ENCODE data around the gene RAPGEF1.
"Not testable (repeated sequence)": the region's sequence is repeated elsewhere in the genome, so short reads cannot be mapped to it uniquely, and the experiment has no call there.

RAPGEF1 gene, protein sequence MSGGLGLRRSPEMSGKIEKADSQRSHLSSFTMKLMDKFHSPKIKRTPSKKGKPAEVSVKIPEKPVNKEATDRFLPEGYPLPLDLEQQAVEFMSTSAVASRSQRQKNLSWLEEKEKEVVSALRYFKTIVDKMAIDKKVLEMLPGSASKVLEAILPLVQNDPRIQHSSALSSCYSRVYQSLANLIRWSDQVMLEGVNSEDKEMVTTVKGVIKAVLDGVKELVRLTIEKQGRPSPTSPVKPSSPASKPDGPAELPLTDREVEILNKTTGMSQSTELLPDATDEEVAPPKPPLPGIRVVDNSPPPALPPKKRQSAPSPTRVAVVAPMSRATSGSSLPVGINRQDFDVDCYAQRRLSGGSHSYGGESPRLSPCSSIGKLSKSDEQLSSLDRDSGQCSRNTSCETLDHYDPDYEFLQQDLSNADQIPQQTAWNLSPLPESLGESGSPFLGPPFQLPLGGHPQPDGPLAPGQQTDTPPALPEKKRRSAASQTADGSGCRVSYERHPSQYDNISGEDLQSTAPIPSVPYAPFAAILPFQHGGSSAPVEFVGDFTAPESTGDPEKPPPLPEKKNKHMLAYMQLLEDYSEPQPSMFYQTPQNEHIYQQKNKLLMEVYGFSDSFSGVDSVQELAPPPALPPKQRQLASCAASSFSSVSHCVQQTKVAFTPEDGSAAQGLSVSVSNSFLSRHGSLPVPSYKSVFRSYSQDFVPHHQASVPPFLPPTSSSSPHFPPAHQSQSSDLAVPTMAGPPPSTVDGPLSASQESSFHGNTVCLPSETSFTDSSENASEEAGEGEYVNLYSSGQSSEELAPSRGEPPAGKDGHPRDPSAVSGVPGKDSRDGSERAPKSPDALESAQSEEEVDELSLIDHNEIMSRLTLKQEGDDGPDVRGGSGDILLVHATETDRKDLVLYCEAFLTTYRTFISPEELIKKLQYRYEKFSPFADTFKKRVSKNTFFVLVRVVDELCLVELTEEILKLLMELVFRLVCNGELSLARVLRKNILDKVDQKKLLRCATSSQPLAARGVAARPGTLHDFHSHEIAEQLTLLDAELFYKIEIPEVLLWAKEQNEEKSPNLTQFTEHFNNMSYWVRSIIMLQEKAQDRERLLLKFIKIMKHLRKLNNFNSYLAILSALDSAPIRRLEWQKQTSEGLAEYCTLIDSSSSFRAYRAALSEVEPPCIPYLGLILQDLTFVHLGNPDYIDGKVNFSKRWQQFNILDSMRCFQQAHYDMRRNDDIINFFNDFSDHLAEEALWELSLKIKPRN (N-terminal part only)

DNA sequence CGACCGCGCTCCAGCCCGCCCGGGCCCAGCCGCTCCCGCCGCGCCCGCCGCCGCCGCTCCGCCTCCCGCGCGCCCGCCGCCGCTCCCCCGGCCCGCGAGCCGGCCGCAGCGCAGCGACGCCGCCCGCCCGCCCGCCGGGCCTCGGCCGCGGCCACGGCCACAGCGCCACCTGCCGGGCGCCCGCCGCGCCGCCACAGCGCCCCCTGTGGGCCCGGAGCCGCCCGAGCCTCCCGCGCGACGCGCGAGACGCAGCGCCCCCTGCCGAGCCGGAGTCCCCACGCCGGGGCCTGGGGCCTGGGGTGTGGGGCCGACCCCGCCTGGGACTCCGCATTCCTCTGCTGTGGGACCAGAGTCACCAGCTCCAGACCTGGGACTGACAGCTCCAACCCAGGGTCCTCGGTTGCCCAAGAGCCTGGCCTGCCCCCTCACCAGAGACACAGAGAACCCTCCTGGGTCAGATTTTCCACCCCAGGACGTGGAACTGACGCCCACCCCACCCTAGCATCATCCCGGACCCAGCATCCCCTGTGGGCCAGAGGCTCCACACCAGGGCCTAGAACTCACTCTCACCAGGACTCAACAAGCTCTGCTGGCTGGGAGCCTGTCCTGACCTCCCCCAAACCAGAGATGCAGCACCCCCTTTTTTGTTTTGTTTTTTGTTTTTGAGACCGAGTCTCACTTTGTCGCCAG, at the start of gene RAPGEF1:
RAPGEF1 (minus strand) TSS at position 118 of the 690 bp plus-strand sequence. CDS start 246 bp downstream, outside the sequence.
- peak; percentile 49 for DNase-seq

DNA sequence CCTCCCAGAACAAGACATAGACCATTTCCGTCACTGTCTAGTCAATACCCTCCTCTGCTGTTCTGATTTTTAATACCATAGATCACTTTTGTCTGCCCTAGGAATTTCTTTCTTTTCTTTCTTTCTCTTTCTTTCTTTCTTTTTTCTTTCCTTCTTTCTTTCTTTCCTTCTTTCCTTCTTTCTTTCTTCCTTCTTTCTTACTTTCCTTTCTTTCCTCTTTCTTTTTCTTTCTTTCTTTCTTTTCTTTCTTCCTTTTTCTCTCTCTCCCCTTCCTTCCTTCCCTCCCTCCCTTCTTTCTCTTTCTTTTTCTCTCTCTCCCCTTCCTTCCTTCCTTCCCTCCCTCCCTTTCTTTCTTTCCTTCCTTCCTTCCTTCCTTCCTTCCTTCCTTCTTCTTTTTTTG, 49.0 kb upstream of the RAPGEF1 start:
- no peak for DNase-seq

DNA sequence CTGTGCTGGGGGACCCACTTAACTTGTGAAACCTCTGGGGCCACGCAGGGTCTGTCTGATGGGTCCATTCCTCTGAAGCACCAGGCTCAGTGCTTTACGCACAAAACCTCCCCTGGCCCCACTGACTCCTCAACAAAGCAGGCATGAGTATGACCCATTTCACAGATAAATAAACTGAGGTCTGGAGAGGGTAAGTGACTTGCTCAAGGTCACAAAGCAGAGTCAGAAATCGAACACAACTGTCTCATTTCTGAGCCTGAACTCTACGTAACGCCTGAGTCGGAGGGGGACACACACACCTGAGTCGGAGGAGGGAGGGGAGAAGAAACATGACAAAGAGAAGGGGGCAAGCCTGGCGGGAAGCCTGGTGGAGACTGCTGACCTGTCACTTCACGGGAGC, 48.0 kb upstream of the RAPGEF1 start:
- DNase-seq = no peak

DNA sequence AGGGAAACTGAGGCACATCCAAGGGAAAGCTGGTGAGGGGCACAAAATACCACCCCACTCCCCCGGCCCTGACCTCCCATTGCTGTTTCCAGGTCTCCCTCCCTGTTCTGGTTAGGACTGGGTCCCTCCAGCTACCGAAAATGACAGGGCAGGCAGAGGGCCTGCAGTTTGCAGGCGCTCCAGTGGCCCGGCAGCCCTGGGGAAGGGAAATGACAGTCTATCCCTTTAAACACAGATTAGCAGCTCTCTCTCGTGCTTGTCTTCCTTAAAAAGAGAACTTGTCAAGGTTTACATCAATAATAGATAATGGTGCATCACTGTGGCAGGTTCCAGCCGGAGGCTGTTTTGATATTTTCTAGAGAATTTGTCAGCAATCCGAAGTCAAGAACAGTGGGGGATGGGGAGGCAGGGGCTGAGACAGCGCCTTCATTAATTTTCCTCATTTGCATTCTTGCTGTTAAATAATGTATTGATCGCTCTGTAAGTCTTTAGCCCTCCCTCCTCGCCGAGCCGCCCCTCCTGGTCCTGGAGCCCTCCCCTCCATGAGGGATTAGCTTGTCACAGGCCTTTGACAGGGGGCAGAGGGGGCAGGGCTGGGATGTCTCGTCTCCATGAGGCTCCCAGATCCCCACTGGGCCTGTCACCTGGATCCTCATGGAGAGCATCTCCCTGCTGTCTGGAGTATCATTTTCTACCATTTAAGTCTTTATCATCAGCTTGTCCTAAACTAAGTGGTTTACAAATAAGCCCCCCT, 45.0 kb upstream of the RAPGEF1 start:
- no peak for DNase-seq

DNA sequence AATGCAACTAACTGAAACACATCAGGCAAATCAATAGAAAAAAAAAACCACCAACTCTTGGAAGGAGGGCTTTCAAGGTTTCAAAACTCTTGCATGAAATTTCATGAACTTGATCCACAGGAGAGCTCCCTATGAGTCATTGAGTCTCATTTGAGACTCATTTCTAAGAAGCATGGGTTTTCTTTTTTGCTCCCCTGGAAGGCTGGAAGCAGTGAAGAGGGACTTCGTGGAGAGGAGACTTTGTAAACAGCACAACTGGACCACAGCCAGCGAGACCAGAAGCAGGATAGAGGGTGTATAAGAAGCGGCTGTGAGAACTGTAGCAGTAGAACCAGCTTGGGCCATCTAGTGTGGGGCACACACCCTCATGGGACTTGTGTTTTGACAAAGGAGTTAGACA, 41.2 kb upstream of the RAPGEF1 start:
- no peak for DNase-seq

DNA sequence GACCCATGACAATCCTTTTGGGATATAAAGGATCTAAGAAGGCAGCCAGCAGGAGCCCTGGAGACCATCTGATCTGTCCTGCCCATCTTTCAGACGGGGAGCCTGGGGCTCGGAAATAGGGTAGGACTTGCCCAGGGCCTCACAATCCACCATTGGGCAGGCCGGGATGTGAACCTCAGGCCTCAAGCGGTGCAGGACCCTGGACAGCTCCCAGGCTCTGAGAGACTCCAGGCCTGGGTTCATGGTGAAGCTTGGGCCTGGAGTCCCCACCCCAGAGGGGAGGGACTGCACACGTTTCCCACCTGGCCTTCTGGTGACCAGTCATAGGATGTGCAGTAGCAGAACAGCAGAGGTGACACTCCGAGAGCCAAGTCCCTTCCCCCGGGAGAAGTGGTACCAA, 36.6 kb upstream of the RAPGEF1 start:
- no peak for DNase-seq

DNA sequence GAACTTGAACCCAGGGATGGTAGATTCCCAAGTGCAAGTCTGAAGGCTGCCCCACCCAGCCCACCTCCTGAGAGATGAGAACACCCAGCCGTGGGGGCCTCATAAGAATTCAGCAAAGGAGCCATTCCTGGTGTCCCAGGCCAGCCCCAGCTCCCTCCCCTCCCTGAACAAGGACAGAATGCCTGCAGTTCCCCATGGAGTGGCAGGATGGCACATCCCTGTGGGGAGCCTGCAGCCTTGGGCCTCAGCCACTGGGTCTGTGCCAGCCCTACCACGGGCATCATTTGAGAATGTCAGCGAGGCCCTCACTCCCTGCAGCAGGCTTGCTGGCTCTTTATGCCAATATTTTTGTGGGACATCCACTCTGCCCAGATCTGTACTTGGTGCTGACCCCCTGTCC, 36.2 kb upstream of the RAPGEF1 start:
- DNase-seq = no peak

DNA sequence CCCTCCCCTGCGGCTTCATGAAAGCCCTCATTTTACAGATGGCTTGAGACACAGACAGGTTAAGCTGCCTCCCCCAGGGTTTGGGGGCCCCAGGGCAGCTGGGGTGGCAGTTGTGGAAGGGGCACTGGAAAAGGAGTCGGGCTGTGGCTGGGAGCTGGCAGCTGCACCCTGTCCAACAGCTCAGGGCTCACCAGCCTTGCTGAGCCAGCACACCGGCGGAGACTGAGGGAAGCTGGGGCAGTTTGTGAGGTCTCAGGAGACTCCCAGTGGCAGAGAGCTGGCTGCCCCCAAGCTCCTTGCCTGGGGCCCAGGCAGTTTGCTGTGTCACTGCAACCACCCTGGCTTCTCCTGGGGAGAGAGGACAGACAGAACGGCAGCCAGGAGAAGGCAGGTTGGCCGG, 34.8 kb upstream of the RAPGEF1 start:
- DNase-seq = no peak

DNA sequence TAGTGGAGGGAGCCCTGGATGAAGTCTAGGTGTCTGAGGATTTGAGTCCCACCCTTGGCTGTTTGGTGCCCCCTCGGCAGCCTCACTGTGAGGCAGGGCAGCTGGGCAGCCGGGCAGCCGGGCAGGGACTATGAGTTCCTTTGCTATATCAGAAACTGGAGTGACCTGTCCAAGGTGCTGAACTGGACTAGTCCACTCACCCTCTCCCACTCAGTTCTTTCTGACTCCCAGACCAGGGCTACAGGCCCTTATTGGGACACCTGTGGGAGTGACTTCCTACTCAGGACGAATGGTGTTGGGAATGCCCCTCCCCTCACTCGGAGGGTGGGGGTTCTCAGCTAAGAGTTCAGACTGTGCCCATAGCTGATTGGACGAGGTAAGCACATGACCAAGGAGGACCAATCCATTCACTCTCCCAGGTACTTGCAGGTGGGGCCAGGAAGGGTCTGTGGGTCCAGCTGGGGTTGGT, 34.1 kb upstream of the RAPGEF1 start:
- DNase-seq = peak; percentile 6

DNA sequence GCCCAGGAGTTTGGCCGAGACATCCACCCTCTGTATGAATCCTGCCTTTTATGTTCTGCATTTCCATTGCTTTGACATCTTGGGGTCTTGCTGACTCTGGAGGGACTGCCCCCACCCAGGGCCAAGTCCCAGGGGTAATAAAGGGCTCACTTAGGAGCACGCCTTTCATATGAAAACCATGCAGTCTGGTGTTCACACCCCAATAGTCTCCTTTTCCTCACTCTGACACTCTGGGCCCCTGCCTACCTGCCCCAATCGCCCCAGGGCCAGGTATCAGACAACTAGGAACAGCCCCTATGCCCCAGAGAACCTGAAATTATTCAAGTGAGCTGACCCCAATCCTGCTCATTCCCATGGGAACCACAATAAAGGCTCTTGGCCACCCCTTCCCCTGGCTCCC, 33.1 kb upstream of the RAPGEF1 start:
- DNase-seq = no peak

DNA sequence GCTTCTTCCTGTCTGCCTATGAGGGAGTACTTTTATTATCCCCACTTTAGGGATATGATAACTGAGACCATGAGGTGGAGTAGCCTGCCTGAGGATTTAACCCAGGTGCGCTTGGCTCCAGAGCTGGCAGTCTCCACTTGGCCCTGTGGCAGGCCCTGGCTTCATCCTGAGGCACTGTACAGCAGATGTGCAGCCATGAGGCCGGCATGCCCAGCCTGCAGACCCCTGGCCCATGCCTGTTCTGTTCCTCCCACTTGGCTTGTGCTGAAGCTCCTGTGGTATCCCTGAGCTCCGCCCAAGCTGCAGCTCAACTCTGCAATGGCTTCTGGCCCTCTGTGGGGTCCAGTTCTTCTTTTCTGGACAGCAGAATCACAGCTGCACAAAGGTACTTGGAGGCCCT, 31.8 kb upstream of the RAPGEF1 start:
- no peak for DNase-seq

DNA sequence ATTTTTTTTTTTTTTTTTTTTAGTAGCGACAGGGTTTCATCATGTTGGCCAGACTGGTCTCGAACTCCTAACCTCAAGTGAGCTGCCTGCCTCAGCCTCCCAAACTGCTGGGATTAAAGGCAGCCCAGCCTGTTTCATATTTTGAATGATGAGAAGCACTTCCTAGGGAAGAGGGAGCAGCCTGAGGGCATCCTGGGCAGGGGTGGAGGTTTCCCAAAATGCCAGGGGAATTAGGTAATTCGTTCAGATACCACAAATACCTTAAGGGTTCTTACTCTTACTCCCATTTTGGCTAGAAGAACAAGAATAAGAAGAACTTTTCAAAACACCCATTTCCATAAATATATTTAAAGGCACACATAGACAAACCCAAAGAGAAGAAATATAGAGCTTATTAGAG, 29.5 kb upstream of the RAPGEF1 start:
- no peak for DNase-seq

DNA sequence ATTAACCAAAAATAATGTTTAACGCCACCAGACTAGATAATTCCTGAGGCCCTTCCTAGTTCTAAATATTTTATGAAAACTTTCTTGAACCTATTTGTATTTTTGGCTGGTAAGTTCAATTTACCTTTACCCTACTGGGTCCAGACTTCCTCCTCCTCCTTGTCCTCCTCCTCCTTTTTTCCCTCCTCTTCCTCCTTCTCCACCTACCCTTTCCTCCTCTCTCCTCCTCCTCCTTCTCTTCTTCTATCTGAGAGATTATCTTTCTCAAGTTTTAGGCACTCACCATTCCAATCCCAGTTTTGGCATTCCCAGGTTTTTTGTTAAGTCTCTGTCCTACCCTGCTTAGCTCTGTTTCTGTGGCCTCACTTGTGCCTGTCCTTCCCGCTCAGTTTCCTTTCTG, 24.7 kb upstream of the RAPGEF1 start:
- no peak for DNase-seq

DNA sequence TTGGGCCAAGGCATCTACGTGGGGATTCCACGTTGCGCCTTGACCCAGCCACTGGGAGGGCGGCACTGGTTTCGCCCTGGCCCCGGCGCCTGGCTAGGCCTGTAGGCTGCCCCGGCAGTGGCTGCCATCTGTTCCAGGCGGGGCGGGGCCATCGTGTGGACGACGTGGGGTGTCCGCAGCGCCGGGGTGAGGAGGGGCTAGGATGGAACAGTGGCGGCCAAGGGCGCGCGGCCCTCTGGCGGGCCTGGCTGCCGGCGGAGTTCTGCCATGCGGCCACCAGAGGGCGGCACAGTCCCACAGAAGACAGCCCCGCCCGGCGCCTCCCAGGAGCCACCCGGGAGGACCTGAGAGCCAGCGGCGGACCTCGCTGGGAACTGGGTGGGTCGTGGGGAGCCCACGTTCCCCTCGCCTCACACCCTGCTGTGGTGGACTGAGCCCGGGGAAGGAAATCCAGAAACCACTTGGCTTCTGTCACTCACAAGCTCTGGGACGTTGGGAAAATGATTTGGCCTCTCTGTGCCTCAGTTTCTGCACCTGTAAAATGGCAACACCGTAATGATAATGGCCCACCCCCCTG, 22.6 kb upstream of the RAPGEF1 start:
- peak; percentile 85 for DNase-seq

DNA sequence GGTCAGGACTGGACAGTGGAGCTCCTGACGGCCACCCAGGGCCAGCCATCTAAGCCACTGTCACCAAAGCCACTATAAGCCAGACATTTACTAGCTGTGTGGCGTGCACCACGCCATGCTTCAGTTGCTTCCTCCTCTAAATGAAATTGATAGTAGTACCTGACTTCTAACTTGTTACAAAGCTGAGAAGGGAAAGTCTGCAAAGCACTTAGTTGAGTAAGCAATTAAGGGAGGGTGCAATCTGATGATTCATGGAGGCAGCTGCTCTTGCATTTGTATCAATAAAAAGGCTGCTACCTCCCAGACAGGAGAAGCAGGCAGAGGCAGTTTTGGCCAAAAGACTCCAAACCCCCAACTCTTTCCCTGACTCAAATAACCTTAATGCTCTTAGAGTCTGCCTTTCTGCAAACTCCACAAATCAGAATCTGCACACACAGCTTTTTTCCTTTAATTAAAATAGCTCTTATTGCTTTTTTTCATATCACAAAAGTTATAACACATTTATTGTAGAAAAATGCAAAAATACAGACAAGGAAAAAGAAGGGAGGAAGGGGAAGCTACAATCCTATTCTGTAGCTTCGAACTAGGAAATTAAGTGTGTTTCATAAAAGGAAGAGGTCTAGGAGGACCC, 19.3 kb upstream of the RAPGEF1 start:
- peak; percentile 72 for DNase-seq

DNA sequence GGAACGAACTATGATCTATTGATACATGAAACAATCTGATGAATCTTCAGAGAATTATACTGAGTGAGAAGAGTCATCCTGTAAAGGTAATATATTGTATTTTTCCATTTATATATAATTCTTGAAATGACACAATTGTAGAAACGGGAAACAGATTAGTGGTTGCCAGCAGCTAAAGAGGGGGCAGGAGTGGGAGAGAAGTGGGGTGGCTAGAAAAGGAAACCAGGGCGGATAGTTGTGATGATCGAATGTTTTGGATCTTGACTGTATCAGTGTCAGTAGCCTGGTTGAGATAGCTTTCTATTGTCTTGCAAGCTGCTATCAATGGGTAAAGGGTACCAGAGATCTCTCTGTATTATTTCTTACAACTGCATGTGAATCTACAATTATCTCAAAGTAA, 17.7 kb upstream of the RAPGEF1 start:
- no peak for DNase-seq

DNA sequence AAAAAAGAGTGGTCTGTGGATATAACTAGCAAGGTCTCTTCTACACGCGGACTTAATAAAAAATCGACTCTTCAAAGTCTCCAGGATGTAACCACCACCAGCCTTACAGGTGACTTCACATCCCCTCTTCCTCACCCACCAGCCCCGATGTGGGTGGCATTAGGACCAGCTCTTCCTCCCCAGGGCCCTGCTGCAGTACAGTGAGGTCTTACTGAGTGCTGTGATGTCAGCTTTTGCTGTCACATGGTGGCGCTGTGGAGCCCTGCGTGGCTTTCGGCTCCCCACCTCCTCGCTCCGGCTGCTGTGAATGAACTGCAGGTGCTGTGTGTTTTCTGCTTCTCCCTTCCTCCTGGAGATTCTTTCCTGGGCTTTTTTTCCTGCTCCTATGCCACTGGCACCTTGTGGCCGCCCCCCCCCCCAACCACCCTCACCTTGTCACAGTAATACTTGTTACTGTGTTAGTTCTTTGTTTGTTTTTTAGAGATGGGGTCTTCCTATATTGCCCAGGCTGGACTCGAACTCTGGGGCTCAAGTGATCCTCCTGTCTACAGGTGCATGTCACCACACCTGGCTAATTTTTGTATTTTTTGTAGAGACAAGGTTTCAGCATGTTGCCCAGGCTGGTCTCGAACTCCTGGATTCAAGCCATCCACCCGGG, 15.8 kb upstream of the RAPGEF1 start:
- DNase-seq = peak; percentile 87

DNA sequence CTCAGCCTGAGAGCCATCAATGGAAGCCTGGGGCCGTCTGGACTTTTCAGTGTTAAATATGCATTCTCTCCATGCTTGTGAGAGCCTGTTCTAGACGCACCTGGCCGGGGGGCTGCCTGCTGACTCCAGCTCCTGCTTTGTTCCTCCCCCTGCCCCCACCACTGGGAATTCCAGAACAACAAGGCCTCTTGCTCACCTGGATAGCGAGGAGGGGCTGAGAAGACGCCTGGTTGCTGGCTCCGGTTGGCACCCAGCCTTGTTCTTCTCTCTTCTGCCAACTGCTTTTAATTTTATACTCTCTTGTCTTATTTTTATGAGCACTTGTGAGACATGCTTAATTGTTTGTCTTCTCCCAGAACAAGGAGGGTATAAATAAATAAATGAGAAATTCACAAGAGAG, 15.0 kb upstream of the RAPGEF1 start:
- DNase-seq = no peak

DNA sequence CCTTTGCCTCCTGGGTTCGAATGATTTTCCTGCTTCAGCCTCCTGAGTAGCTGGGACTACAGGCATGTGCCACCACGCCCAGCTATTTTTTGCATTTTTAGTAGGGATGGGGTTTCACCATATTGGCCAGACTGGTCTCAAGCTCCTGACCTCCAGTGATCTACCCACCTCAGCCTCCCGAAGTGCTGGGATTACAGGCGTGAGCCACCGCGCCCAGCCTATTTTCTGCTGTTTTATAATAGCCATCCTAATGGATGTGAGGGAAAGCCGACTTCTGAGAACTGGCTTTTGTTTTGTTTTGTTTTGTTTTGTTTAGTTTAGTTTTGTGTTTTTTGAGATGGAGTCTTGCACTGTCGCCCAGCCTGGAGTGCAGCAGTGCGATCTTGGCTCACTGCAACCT, 13.9 kb upstream of the RAPGEF1 start:
- not testable (repeated sequence) for DNase-seq

DNA sequence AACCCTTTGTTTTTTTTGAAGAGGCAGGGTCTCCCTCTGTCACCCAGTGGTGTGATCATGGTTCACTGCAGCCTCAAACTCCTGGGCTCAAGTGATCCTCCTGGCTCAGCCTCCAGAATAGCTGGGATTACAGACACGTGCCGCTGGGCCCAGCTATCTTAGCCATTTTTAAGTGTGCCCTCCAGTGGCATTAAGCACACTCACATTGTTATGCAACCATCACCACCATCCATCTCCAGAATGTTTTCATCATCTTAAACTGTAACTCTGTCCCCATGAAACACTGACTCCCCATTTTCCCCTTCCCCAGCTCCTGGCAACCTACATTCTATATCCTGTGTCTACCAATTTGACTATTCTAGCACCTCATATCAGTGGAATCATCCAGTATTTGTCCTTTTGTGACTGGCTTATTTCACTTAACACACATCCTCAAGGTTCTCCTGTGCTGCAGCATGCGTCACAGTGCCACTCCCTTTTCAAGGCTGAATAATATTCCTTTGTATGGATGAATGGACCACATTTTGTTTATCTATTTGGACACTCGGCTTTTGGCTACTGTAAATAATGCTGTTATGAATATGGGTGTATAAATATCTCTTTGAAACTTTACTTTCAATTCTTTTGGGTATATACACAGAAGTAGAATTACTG, 12.5 kb upstream of the RAPGEF1 start:
- no peak for DNase-seq
